Neural progenitor cell (in vitro differentiated cells): Measurements from ENCODE around the gene SEPTIN1.

Source experiments
- EZH2 ChIP-seq: fragments of 200-600 bp; sonication (generic); IDR thresholded peaks from 2 replicates; pipeline ENCODE4 v1.6.1; 2017; ENCODE audit warnings: antibody characterized with exemption, mild to moderate bottlenecking, moderate library complexity
- TF ChIP-seq, protein P1 (sequence below): fragments of 200-600 bp; sonication (generic); IDR thresholded peaks from 2 replicates; pipeline ENCODE4 v1.5.1; 2017; ENCODE audit warnings: antibody characterized with exemption, mild to moderate bottlenecking

DNA sequence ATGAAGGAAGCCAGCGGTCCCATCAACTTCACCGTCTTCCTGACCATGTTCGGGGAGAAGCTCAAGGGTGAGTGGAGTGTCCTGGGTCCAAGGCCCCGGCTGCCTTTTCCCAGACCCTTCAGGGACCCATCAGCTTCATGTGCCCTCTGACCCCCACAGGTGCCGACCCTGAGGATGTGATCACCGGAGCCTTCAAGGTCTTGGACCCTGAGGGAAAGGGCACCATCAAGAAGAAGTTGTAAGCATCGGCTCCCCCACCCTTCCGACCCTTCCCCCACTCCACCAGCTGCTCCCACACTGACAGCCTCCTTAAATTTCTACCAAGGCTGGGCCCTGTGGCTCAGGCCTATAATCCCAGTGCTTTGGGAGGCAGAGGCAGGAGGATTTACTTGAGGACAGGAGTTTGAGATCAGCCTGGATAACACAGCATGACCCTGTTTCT, 5.9 kb downstream of the SEPTIN1 start:
- no peak for TF ChIP-seq EZH2
- TF ChIP-seq, protein P1, sequence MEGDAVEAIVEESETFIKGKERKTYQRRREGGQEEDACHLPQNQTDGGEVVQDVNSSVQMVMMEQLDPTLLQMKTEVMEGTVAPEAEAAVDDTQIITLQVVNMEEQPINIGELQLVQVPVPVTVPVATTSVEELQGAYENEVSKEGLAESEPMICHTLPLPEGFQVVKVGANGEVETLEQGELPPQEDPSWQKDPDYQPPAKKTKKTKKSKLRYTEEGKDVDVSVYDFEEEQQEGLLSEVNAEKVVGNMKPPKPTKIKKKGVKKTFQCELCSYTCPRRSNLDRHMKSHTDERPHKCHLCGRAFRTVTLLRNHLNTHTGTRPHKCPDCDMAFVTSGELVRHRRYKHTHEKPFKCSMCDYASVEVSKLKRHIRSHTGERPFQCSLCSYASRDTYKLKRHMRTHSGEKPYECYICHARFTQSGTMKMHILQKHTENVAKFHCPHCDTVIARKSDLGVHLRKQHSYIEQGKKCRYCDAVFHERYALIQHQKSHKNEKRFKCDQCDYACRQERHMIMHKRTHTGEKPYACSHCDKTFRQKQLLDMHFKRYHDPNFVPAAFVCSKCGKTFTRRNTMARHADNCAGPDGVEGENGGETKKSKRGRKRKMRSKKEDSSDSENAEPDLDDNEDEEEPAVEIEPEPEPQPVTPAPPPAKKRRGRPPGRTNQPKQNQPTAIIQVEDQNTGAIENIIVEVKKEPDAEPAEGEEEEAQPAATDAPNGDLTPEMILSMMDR = no peak
